Activated T-cell treated with anti-CD3 and anti-CD28 coated beads for 48 hours (primary cell): ENCODE results near the gene GALNT9.
"Not testable (repeated sequence)": the region's sequence is repeated elsewhere in the genome, so short reads cannot be mapped to it uniquely, and the experiment has no call there.

Experiments used
- DNase-seq: peaks from one replicate; pipeline ENCODE4 v3.0.0-alpha.2; 2020; ENCODE audit warnings: low read depth

GALNT9 gene

GRCh38 chr12:132278401-132279183, 50.8 kb downstream of the GALNT9 start:
- no peak for DNase-seq

- DNase-seq, result no peak
Measured at GRCh38 chr12:132277949-132278348, 51.4 kb downstream of the GALNT9 start.

DNA sequence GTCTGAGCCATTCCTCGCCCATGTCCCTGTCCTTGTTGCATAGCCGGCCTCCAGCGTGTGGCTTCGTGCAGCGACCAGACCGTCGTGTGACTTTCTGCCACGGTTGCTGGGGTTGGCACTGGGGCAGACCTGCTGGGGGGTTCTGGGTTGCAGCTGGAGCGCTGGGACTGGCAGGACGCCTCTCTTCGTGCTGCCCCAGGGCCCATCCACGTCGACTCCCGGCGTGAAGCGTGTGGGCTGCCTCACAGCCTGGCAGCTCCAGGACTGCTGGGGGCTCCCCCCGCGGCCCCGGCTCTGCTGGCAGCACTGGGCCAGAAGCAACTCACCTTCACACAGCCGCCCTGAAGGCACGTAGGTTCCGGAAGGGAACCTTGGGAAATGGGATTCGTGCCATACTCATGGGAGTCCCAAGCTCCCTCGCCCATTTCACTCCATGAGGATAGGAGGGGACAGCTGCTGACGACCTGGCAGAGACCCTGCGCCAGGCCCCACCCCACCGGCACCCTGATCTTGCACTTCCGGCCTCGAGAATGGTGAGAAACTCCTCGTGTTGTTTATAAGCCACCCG, 51.9 kb downstream of the GALNT9 start:
- no peak for DNase-seq

DNA sequence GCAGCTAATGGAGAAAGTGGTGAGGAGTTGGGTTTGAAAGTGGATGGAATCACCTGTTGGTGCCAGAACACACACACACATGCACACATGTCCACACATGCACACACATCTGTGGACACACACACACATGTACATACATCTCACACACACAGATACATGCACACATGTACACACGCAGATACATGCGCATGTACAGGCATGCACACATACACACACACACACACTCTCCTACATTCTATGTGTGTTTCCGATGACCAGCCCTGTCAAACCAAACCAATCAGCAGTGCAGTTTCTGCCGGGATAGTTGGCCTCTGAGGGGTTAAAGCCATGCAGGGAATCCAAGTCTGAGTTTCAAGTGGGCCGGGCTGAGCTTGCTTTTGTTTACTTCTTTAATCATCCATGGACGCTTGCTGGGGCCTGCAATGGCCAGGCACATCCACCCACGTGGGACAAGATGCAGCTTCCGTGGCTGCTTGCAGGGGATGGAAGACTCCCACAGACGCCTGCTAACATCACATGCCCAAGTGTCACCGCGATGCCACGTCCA, 52.5 kb downstream of the GALNT9 start:
- no peak for DNase-seq

DNA sequence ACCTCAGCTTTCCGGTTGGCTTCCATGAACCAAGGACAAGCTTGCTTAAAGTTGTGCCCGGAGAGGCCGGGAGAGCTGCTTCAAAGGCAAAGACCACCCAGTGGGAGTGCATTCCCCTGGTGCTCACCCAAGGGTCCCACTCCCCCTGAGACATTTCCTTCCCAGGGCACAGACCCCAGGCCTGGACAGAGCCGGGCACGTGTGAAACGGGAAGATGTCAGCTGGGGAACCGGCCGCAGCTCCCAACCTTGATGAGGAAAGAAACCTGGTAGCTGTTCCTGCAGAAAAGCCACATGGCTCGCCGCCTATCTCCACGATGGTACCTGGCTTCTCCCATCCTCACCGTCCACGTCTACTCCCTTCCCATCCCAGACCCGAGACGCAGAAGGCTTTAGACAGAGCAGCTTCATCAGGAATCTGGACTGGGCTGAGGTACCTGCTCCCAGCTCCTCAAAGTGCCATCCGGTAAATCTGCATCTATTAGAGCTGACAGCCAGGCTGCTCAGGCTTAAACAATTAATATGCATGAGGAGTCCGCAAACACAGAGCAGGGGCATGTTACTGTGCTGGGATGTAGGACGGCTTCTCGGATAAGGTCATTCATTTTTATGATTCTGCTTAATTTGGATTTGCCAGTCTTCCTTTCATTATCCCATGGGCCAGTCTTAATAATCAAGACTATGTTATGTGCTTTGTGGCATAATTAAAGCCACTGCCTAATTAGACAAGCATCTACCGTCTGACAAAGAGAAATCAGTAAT, 53.1 kb downstream of the GALNT9 start:
- DNase-seq, result no peak

- no peak for DNase-seq
Measured at GRCh38 chr12:132275631-132276030, 53.8 kb downstream of the GALNT9 start.

DNA sequence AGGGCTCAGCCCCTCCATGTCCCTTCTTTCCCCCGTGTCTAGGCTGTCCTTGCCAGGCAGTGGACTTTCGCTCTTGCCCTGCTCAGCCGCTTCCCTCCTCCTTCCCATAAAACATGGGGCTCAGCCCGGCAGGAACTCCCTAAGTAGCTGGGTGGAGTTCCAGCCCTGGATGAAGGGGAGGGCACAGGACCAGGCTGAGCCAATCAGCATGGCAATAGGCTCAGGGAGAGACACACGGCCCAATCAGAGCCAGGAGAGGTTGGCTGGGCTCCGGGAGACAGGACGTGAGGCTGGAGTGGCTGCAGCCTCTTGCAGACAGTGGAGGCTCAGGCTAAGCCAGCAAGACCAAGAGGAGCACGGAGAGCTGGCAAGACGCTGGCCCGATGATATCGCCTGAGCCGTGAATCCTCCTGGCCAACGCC, 54.3 kb downstream of the GALNT9 start:
- no peak for DNase-seq

DNA sequence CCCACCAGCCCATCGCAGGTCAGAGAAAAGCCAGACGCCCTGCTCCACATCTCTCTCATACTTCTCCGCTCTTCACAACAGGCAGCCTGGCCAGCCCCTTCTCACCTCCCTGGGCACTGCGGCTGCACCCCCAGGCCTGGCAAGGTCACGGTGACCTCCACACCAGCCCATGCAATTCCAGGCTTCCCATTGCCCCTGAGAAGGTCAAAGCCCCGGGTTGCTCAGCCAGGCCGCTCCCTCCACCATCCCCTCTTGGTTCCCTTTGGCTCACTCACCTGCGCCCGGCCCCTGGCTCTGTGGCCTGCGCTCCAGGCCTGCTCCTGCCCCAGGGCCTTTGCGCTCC, 55.4 kb downstream of the GALNT9 start:
- no peak for DNase-seq

DNA sequence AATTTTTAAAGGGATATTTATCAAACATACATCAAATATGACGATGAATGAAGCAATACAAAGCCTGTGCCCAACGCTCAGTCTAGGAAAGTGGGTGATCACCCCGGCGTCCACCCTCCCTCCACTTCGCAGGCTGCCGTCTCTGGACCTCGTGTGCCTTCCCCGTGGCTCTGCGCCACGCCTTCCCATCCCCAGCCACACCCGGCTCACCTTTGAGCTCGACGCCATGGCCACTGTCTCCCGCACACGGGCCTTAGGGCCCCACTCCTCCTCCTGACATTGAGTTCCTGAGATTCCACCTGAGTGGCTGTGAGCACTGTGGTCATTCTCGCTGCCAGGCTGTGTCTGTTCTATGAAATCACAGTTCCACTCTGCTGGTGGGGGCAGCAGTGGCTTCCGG, 56.7 kb downstream of the GALNT9 start:
- DNase-seq, result no peak

DNA sequence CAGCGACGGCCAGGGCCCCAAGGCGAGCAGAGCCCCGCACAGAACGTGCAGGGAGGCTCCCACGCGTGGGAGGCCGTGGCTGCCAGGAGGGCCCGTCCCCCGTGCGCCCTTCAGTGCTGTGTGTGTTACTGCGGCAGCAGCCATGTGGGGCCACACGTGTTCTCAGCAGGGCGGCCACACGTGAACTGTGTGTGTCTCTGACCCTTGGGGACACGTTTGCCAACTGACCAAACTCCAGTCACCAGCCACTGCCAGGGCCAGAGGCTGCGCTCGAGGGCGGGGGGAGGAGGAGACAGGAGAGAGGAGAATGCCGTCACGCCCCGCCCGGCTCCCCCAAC, 57.7 kb downstream of the GALNT9 start:
- no peak for DNase-seq

- no peak for DNase-seq
Measured at GRCh38 chr12:132270969-132271754, 58.2 kb downstream of the GALNT9 start.

GRCh38 chr12:132270516-132270915, 58.9 kb downstream of the GALNT9 start:
- DNase-seq, result no peak

DNA sequence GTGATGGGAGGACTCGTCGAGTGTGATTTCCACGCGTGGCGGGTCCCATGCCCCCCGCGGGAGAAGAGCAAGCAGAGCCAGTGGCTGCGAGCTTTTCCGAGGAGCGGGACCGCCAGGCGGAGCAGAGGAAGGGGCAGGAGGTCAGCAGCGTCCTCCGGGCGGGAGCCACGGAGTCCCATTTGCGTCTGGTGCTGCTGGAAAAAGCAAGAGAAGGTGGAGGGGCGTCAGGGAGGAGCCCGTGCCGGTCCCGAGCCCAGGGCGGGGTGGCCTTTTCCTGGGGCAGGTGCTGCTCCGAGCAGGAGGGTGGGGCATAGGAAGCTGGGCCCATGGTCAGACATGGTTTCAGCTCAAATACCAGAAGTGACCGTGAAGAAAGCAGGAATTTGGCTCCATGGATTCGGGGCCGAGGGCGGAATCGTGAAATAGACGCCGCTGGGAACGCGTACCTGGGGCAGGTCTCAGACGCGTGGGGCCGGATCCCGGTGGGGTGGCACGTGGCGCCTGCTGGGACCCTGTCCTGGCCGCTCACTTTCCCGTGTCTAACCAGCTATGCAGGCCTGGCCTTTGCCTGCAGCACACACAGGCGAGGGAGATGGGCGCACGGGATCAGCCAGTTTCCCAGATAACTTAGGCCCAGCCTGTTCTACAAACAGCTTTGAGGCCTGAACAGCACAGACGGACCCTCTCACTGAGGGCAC, 60.0 kb downstream of the GALNT9 start:
- DNase-seq, result no peak

GRCh38 chr12:132268674-132269073, 60.7 kb downstream of the GALNT9 start:
- DNase-seq, result no peak

DNA sequence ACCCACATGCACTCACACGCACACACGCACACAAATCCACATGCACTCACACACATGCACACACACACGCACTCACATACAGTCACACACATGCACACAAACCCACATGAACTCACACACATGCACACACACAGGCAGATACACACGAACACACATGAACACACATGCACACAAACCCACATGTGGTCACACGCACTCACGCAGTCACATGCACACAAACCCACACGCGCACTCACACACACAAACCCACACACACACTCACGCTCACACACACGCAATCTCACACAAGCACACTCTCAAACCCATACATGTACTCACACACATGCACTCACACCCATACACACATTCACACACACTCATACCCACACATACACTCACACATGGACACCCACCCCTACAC, 61.5 kb downstream of the GALNT9 start:
- no peak for DNase-seq

GRCh38 chr12:132266802-132267201, 62.6 kb downstream of the GALNT9 start:
- no peak for DNase-seq

DNA sequence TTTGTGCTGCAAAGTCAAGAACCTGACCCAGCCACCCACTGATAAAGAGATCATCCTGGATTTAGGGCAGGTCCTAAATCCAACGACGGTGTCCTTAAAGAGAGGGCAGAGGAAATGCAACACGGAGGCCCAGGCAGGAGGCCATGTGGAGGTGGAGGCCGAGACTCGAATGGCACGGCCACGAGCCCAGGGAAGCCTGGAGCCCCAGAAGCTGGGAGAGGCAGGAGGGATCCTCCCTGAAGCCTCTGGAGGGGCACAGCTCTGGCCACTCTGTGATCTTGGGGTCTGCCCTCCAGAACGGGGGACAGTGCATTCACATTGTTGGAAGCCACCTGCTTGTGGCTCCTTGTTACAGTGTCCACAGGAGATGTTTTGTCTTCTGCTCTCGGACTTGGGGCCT, 63.0 kb downstream of the GALNT9 start:
- DNase-seq, result no peak

GRCh38 chr12:132265822-132266221, 63.6 kb downstream of the GALNT9 start:
- not testable (repeated sequence) for DNase-seq

- no peak for DNase-seq
Measured at GRCh38 chr12:132265056-132265800, 64.2 kb downstream of the GALNT9 start.

GRCh38 chr12:132264086-132265010, 65.0 kb downstream of the GALNT9 start:
- DNase-seq, result no peak
